GM21515 (cell line): ENCODE results near the gene GREM1.
A peak's percentile ranks its signal among the peaks of the same experiment; 100 is the strongest.

Experiments
- ATAC-seq: cut with Tn5 transposase; IDR thresholded peaks from one replicate; pipeline ENCODE4 v1.9.1; 2021; ENCODE audit not compliant: unreplicated experiment

The GREM1 gene

GRCh38 chr15:32729700-32730395 lies 12.0 kb downstream of the GREM1 start:
- ATAC-seq = no peak

GRCh38 chr15:32730677-32731654 lies 13.2 kb downstream of the GREM1 start:
- no peak for ATAC-seq

- ATAC-seq = no peak
Measured at GRCh38 chr15:32732574-32733157, 14.9 kb downstream of the GREM1 start.

GRCh38 chr15:32733281-32733680 lies 15.5 kb downstream of the GREM1 start:
- ATAC-seq = no peak

- no peak for ATAC-seq
Measured at GRCh38 chr15:32735989-32736700, 18.3 kb downstream of the GREM1 start.

- no peak for ATAC-seq
Measured at GRCh38 chr15:32736701-32737061, 18.9 kb downstream of the GREM1 start.

GRCh38 chr15:32737304-32737703 lies 19.5 kb downstream of the GREM1 start:
- ATAC-seq = no peak

- no peak for ATAC-seq
Measured at GRCh38 chr15:32738666-32739065, 20.9 kb downstream of the GREM1 start.

- ATAC-seq = no peak
Measured at GRCh38 chr15:32739522-32740063, 21.8 kb downstream of the GREM1 start.

GRCh38 chr15:32743411-32744140 lies 25.8 kb downstream of the GREM1 start:
- ATAC-seq = no peak

GRCh38 chr15:32746116-32746857 lies 28.5 kb downstream of the GREM1 start:
- ATAC-seq = no peak

GRCh38 chr15:32747921-32748342 lies 30.1 kb downstream of the GREM1 start:
- ATAC-seq = no peak

- ATAC-seq = no peak
Measured at GRCh38 chr15:32750979-32751378, 33.2 kb downstream of the GREM1 start.

- no peak for ATAC-seq
Measured at GRCh38 chr15:32757426-32757825, 39.6 kb downstream of the GREM1 start.

- peak; percentile 66 for ATAC-seq
Measured at GRCh38 chr15:32763295-32763694, 45.5 kb downstream of the GREM1 start.

- ATAC-seq = no peak
Measured at GRCh38 chr15:32765236-32765635, 47.4 kb downstream of the GREM1 start.

GRCh38 chr15:32766101-32766500 lies 48.3 kb downstream of the GREM1 start:
- no peak for ATAC-seq

GRCh38 chr15:32767236-32767635 lies 49.4 kb downstream of the GREM1 start:
- ATAC-seq = no peak

GRCh38 chr15:32774022-32774421 lies 56.2 kb downstream of the GREM1 start:
- ATAC-seq = no peak
